ENCODE measurements around the gene FBF1.

The FBF1 gene

DNA sequence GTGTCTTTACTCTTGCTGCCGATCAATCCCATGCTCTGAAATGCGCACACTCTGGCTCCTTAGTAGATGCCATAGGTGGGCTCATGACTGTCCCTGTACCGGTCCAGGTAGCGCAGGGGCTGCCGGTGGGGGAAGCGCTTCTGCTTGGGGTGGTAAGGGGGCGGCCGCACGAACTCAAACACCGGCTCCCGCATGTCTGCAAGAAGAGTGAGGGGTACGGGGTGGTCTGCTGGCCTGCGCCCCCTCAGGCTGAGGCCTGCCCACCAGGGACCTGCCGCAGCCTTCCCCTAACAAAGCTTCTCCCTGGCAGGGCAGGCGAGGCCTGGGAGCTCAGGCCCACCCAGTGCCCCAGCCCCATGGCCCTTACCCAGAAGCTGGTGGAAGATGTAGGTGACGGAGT is 42.1 kb downstream of the FBF1 start:
- DNase-seq (ENCODE audit: extremely low spot score), result no peak
- POLR2A ChIA-PET, result interaction anchor here (0.7 to 1.9 kb wide), 6 partner anchors 9 to 109 kb away, joined by 3 to 8 read pairs (median 4); partner anchors contain the start of gene WBP2
- CTCF ChIA-PET, result no interaction called here

DNA sequence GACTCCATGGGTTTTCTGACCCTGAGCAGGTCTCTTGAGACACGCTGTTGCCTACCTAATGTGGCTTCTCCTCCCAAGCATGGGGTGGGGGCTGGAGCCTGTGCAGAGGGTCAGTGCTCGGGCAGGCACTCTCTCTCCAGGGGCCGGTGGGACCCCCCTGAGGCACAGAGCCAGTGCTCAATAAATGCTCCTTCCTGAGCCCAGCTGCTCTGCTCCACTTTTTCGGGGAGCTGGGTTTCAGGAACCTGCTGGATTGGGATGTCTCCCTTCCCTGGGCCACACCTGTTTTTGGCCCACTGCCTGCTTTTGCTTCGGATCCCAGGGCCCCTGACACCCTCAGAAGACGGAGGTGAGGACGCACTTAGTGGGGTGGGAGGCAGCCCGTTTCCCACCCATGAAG is 42.8 kb downstream of the FBF1 start:
- CTCF ChIA-PET, result interaction anchor here (0.9 kb wide), 1 partner anchor 37 kb away, joined by 3 read pairs; no protein-coding TSS in a partner anchor
- POLR2A ChIA-PET, result interaction anchor here (0.7 to 2.8 kb wide), 9 partner anchors 10 to 110 kb away, joined by 3 to 24 read pairs (median 4); partner anchors contain the start of gene WBP2
- TF ChIP-seq SUZ12 (IDR thresholded peaks at IDR 0.05) (no peak), NFRKB (IDR thresholded peaks at IDR 0.05) (no peak), HDGF (IDR thresholded peaks at IDR 0.05; ENCODE audit: borderline replicate concordance) (no peak), LEF1 (IDR thresholded peaks at IDR 0.05; ENCODE audit: borderline replicate concordance) (no peak), L3MBTL2 (conservative IDR thresholded peaks at IDR 0.05) (no peak), ZNF384 (IDR thresholded peaks at IDR 0.05) (no peak), FOXA1 (IDR thresholded peaks at IDR 0.05) (no peak), SP1 (IDR thresholded peaks at IDR 0.05) (no peak), TARDBP (IDR thresholded peaks at IDR 0.05) (no peak), ELF4 (IDR thresholded peaks at IDR 0.05) (no peak), BHLHE40 (IDR thresholded peaks at IDR 0.05; ENCODE audit: borderline replicate concordance) (no peak), CTBP1 (IDR thresholded peaks at IDR 0.05; ENCODE audit: borderline replicate concordance) (no peak), FOXK2 (IDR thresholded peaks at IDR 0.05) (no peak), ARNT (IDR thresholded peaks at IDR 0.05) (no peak), FOXM1 (IDR thresholded peaks at IDR 0.05; ENCODE audit: borderline replicate concordance) (no peak)
- DNase-seq (ENCODE audit: extremely low spot score), result no peak

More for the DNA sequence above, 42.1 kb downstream of the FBF1 start:
- TF ChIP-seq HDGF (IDR thresholded peaks at IDR 0.05; ENCODE audit: borderline replicate concordance) (no peak), ARNT (IDR thresholded peaks at IDR 0.05) (no peak), SUZ12 (IDR thresholded peaks at IDR 0.05) (no peak), NFRKB (IDR thresholded peaks at IDR 0.05) (no peak)

DNA sequence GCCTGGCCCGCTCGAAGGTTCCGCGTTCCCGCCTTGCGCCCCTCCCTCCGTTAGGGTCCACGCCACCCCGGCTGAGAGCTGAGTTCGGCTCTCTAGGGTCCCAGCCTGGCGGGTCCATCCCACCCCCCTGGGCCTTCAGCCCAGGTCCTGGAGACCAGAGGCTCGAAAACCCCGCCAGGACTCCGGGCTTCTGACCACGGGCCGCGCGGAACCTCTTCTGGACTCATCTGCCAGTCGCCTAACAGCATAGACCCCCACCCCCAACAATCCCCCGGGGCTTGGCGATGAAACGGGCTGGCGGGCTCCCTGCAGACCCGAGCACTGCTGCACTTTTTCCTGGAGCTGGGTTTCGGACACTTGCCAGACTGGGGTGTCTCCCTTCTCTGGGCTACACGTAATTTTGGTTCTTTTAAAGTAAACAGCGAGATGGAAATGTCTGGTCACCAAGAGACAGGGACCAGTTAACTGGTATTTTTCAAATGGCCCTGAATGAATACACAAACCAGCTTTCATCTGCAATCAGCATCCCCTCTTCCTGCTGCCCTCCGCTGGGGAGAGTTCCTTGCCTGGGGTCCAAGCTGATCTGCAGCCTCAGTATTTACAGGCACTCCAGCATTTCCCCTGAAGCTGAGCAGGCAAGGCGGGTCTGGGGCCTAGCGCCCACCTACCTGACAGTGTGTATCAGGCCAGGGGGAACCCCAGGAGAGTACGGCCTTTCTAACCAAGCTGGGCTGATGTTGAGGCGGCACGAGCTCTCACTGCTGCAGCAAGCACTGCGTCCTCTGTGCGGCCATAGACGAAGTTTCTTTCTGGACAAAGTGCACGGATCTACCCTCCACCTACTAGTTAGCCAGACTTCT is 43.5 kb downstream of the FBF1 start:
- DNase-seq (ENCODE audit: extremely low spot score), result no peak
- CTCF ChIA-PET, result interaction anchor here (0.8 to 1.2 kb wide), 3 partner anchors 8 to 41 kb away, joined by 3 to 4 read pairs (median 3); partner anchors contain the start of gene MRPL38
- TF ChIP-seq NFRKB (IDR thresholded peaks at IDR 0.05) (no peak), BHLHE40 (IDR thresholded peaks at IDR 0.05; ENCODE audit: borderline replicate concordance) (no peak), FOXM1 (IDR thresholded peaks at IDR 0.05; ENCODE audit: borderline replicate concordance) (no peak), SUZ12 (IDR thresholded peaks at IDR 0.05) (no peak), FOXA1 (IDR thresholded peaks at IDR 0.05) (no peak), ARNT (IDR thresholded peaks at IDR 0.05) (no peak), TARDBP (IDR thresholded peaks at IDR 0.05) (no peak), ZNF384 (IDR thresholded peaks at IDR 0.05) (no peak)
- POLR2A ChIA-PET, result interaction anchor here (0.7 to 2.8 kb wide), 16 partner anchors 8 to 668 kb away, joined by 3 to 24 read pairs (median 4); partner anchors contain the start of genes FBF1, MRPL38, TRIM47 and WBP2

DNA sequence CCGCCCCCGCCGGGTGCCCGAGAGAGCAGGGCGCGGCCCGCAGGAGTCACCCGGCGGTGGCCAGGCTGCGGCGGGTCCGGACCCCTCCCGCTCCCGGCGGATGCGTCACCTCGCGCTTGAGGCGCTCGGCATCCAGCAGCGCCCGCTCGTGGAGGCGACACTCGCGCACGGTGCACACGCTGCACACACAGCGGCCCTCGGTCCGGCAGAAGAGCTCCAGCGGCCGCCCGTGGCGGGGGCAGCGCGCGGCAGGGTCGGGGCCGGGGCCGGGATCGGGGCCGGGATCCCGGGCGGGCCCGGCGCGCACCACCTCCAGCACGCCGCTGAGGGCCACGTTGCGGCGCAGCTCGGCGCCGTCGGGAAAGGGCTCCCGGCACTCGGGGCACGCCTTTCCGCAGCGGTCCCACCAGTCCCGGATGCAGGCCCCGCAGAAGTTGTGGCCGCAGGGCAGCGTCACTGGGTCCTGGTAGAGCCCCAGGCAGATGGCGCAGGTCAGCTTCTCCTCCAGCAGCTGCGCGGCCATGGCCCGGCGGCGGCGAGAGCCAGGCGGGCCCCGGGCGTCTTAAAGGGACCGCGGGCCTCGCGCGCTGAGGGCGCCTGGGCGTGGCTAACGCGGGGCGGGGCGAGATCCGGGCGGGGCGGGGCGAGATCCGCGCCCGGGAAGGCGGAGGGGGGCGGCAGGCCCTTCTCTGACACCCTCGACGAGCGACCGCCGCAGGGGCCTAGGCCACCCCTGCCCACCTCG is 44.3 kb downstream of the FBF1 start, which contains the start of gene TRIM65:
TSS of gene TRIM65 (minus strand) at position 537 of the 745 bp plus-strand sequence. CDS start at position 523, 14 bp downstream.
- DNase-seq (ENCODE audit: extremely low spot score), result peak; percentile 88
- TF ChIP-seq TARDBP (IDR thresholded peaks at IDR 0.05), result no peak
- TF ChIP-seq FOXM1 (IDR thresholded peaks at IDR 0.05; ENCODE audit: borderline replicate concordance), result no peak
- no peak for TF ChIP-seq FOXK2 (IDR thresholded peaks at IDR 0.05)
- no peak for TF ChIP-seq HDGF (IDR thresholded peaks at IDR 0.05; ENCODE audit: borderline replicate concordance)
- no peak for TF ChIP-seq BHLHE40 (IDR thresholded peaks at IDR 0.05; ENCODE audit: borderline replicate concordance)
- no peak for TF ChIP-seq CTBP1 (IDR thresholded peaks at IDR 0.05; ENCODE audit: borderline replicate concordance)
- TF ChIP-seq SUZ12 (IDR thresholded peaks at IDR 0.05), result no peak
- no peak for TF ChIP-seq SP1 (IDR thresholded peaks at IDR 0.05)
- TF ChIP-seq ELF4 (IDR thresholded peaks at IDR 0.05), result peak; percentile 27; the same call in 1 of the 2 replicates
- no peak for TF ChIP-seq ZNF384 (IDR thresholded peaks at IDR 0.05)
- TF ChIP-seq LEF1 (IDR thresholded peaks at IDR 0.05; ENCODE audit: borderline replicate concordance), result peak; percentile 36; the same call in 1 of the 2 replicates
- TF ChIP-seq FOXA1 (IDR thresholded peaks at IDR 0.05), result no peak
- TF ChIP-seq NFRKB (IDR thresholded peaks at IDR 0.05), result no peak
- TF ChIP-seq, protein P1, sequence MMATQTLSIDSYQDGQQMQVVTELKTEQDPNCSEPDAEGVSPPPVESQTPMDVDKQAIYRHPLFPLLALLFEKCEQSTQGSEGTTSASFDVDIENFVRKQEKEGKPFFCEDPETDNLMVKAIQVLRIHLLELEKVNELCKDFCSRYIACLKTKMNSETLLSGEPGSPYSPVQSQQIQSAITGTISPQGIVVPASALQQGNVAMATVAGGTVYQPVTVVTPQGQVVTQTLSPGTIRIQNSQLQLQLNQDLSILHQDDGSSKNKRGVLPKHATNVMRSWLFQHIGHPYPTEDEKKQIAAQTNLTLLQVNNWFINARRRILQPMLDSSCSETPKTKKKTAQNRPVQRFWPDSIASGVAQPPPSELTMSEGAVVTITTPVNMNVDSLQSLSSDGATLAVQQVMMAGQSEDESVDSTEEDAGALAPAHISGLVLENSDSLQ (IDR thresholded peaks at IDR 0.05), result no peak
- TF ChIP-seq L3MBTL2 (conservative IDR thresholded peaks at IDR 0.05), result no peak
- POLR2A ChIA-PET, result interaction anchor here (0.6 to 2.8 kb wide), 20 partner anchors 8 to 798 kb away, joined by 3 to 24 read pairs (median 4); partner anchors contain the start of genes FBF1, MRPL38, TRIM47 and WBP2

DNA sequence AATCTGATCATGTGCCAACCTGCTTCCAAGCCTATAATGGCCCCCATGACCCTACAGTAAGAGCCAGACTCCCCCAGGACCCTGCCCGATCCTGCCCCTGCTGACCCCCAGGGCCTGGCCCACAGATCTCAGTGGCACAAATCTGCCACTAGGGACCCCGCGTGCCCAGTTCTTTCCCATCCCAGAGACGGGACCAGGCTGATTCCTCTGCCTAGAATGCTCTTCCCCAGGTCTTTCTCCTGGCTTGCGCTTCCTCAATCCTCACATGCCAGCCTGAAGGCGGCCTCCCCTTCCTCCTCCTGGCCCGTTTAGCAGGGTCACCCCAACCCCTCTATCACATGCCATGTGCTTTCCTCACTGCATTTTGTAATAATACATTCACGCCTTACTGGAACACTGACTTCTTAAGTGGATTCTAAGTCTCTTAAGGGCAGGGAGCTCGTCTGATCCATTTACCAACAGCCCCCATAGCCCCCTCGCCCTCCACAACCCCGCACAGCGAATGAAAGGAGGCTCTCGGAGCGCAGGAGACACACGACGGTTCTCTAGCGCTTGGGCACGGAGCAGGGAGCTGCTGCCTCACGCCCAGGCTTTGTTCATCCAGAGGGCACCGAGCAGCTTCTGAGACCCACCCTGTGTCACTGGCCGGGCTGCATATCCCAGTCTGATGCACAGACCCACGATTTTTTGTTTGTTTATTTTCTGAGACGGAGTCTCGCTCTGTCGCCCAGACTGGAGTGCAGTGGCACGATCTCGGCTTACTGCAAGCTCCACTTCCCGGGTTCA is 45.3 kb downstream of the FBF1 start:
- ChIA-PET POLR2A (interaction anchor here (0.6 to 2.8 kb wide), 11 partner anchors 9 to 797 kb away, joined by 3 to 24 read pairs (median 8); partner anchors contain the start of genes MRPL38, TRIM47 and WBP2), CTCF (interaction anchor here (0.6 to 2.2 kb wide), 6 partner anchors 12 to 286 kb away, joined by 3 to 13 read pairs (median 4); no protein-coding TSS in a partner anchor)
- TF ChIP-seq TARDBP (IDR thresholded peaks at IDR 0.05) (no peak), FOXK2 (IDR thresholded peaks at IDR 0.05) (no peak), FOXA1 (IDR thresholded peaks at IDR 0.05) (no peak), ZNF384 (IDR thresholded peaks at IDR 0.05) (no peak), HDGF (IDR thresholded peaks at IDR 0.05; ENCODE audit: borderline replicate concordance) (no peak), BHLHE40 (IDR thresholded peaks at IDR 0.05; ENCODE audit: borderline replicate concordance) (no peak), FOXM1 (IDR thresholded peaks at IDR 0.05; ENCODE audit: borderline replicate concordance) (no peak), L3MBTL2 (conservative IDR thresholded peaks at IDR 0.05) (no peak), SUZ12 (IDR thresholded peaks at IDR 0.05) (no peak), ARNT (IDR thresholded peaks at IDR 0.05) (no peak), LEF1 (IDR thresholded peaks at IDR 0.05; ENCODE audit: borderline replicate concordance) (no peak), NFRKB (IDR thresholded peaks at IDR 0.05) (no peak), SP1 (IDR thresholded peaks at IDR 0.05) (no peak), CTBP1 (IDR thresholded peaks at IDR 0.05; ENCODE audit: borderline replicate concordance) (no peak), ELF4 (IDR thresholded peaks at IDR 0.05) (no peak)
- TF ChIP-seq, protein P1 (IDR thresholded peaks at IDR 0.05), result no peak
- DNase-seq (ENCODE audit: extremely low spot score), result peak; percentile 51

More for the DNA sequence above, 44.3 kb downstream of the FBF1 start, which contains the start of gene TRIM65:
- CTCF ChIA-PET, result interaction anchor here (0.5 to 1.9 kb wide), 7 partner anchors 9 to 285 kb away, joined by 3 to 13 read pairs (median 3); partner anchors contain the start of gene MRPL38

Measured in HEK293T (cell line).